Hematopoietic multipotent progenitor cell treated with erythropoietin and hydrocortisone succinate and interleukin-3 and kit ligand, for 15 days (in vitro differentiated cells): Measurements from ENCODE around the gene BANP.
"Not testable (repeated sequence)": the region's sequence is repeated elsewhere in the genome, so short reads cannot be mapped to it uniquely, and the experiment has no call there.

Experiments used
- DNase-seq: peaks from one replicate; pipeline ENCODE4 v3.0.0-alpha.2; 2015; ENCODE audit warnings: low spot score

Gene BANP

GRCh38 chr16:88103581-88104188 is 152.5 kb downstream of the BANP start:
- no peak for DNase-seq

- not testable (repeated sequence) for DNase-seq
These were observed 153.1 kb downstream of the BANP start for GRCh38 chr16:88104363-88104762.

GRCh38 chr16:88105574-88106140 is 154.4 kb downstream of the BANP start:
- not testable (repeated sequence) for DNase-seq

- DNase-seq, result not testable (repeated sequence)
These were observed 155.3 kb downstream of the BANP start for GRCh38 chr16:88106566-88106965.

- no peak for DNase-seq
These were observed 157.5 kb downstream of the BANP start for GRCh38 chr16:88108762-88109161.

GRCh38 chr16:88109726-88110621 is 158.7 kb downstream of the BANP start:
- not testable (repeated sequence) for DNase-seq

- not testable (repeated sequence) for DNase-seq
These were observed 159.8 kb downstream of the BANP start for GRCh38 chr16:88110875-88111494.

GRCh38 chr16:88111976-88112375 is 160.7 kb downstream of the BANP start:
- DNase-seq, result not testable (repeated sequence)

GRCh38 chr16:88113545-88114045 is 162.4 kb downstream of the BANP start:
- no peak for DNase-seq

- not testable (repeated sequence) for DNase-seq
These were observed 163.5 kb downstream of the BANP start for GRCh38 chr16:88114541-88115228.

GRCh38 chr16:88116121-88116520 is 164.9 kb downstream of the BANP start:
- DNase-seq, result no peak

- no peak for DNase-seq
These were observed 166.2 kb downstream of the BANP start for GRCh38 chr16:88117476-88117868.

- no peak for DNase-seq
These were observed 167.1 kb downstream of the BANP start for GRCh38 chr16:88118376-88118775.

- DNase-seq, result not testable (repeated sequence)
These were observed 167.9 kb downstream of the BANP start for GRCh38 chr16:88118852-88119741.

GRCh38 chr16:88119881-88120751 is 168.9 kb downstream of the BANP start:
- not testable (repeated sequence) for DNase-seq

- DNase-seq, result no peak
These were observed 169.6 kb downstream of the BANP start for GRCh38 chr16:88120812-88121211.

- not testable (repeated sequence) for DNase-seq
These were observed 170.2 kb downstream of the BANP start for GRCh38 chr16:88121391-88121790.

GRCh38 chr16:88121886-88122580 is 170.8 kb downstream of the BANP start:
- no peak for DNase-seq
